HG02943 (cell line): ENCODE results near the gene PRKCZ.

Experiments used
- ATAC-seq: cut with Tn5 transposase; IDR thresholded peaks from one replicate; pipeline ENCODE4 v1.9.1; 2021; ENCODE audit warnings: mild to moderate bottlenecking, low read depth, moderate library complexity; ENCODE audit not compliant: unreplicated experiment

The PRKCZ gene

DNA sequence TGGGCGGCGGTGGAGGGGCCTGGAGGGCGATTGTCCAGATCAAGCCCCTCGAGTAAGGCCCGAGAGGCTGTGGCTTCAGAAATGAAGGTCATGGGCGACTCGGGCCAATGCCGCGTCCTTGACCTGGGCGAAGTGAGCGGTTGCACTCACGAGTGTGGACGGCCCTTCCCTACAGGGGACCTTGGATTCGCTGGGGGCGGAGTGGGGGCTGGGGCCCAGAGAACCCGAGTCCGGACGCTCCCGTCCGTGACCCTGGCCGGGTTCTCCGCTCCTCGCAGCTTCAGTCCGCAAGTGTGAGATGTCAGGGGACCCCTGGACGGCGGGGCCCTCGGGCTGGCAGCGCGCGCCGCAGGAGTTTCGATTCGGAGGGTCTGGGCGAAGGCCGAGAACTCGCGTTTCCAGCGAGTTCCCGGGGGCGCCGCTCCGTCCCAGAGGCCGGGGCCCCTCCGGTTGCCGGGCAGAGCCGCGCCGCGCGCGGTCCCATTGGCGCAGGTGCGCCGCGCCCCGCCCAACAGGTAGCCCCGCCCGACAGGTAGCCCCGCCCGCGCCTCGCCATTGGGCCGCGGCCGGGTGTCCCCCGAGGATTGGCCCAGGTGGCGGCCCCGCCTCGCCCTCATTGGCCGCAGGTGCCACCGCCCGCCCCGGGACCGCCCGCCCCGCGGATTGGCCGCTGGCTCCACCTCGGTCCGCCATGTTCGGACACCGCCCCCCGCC, at the start of gene PRKCZ:
PRKCZ (plus strand) TSS at position 694 of the 714 bp plus-strand sequence. CDS start 220 bp downstream, outside the sequence.
- ATAC-seq, result no peak

DNA sequence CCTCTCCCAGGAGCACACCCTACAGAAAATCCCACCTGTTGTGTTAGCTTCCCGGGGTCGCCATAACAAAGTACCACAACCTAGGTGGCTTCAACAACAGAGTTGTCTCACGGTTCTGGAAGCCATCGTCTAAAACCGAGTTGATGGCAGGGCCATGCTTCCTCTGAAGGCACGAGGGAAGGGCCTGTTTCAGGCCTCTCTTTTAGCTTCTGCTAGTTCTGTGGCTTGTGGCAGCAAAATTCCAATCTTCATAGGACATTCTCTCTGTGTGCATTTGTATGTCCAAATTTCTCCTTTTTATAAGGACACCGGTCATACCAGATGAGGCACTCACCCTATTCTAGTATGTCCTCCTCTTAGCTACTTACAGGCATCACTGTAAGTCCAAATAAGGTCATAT, 49.8 kb upstream of the PRKCZ start:
- ATAC-seq, result no peak

- no peak for ATAC-seq
These were observed 49.4 kb upstream of the PRKCZ start for GRCh38 chr1:2000850-2001249.

- no peak for ATAC-seq
These were observed 48.3 kb upstream of the PRKCZ start for GRCh38 chr1:2001773-2002411.

GRCh38 chr1:2003541-2004131, 46.6 kb upstream of the PRKCZ start, which contains the start of gene CFAP74:
Gene CFAP74 (minus strand): TSS chr1:2003786. CDS start chr1:1990956, 12,830 bp downstream.
- no peak for ATAC-seq

DNA sequence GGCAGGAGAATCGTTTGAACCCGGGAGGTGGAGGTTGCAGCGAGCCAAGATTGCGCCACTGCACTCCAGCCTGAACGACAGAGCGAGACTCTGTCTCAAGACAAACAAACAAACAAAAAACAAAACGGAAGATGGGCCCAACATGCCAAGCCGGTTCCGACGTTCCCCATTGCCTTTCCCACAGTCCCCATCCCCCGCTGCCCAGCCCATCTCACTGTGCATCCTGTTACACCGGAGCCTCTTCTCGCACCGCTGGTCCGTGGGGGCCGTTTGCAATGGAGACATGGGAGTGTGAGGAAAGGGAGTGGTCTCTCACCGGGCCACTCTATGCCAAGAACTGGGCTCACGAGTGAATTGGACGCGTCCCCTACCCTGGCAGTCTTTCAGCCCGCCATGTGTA, 45.4 kb upstream of the PRKCZ start:
- ATAC-seq, result no peak

DNA sequence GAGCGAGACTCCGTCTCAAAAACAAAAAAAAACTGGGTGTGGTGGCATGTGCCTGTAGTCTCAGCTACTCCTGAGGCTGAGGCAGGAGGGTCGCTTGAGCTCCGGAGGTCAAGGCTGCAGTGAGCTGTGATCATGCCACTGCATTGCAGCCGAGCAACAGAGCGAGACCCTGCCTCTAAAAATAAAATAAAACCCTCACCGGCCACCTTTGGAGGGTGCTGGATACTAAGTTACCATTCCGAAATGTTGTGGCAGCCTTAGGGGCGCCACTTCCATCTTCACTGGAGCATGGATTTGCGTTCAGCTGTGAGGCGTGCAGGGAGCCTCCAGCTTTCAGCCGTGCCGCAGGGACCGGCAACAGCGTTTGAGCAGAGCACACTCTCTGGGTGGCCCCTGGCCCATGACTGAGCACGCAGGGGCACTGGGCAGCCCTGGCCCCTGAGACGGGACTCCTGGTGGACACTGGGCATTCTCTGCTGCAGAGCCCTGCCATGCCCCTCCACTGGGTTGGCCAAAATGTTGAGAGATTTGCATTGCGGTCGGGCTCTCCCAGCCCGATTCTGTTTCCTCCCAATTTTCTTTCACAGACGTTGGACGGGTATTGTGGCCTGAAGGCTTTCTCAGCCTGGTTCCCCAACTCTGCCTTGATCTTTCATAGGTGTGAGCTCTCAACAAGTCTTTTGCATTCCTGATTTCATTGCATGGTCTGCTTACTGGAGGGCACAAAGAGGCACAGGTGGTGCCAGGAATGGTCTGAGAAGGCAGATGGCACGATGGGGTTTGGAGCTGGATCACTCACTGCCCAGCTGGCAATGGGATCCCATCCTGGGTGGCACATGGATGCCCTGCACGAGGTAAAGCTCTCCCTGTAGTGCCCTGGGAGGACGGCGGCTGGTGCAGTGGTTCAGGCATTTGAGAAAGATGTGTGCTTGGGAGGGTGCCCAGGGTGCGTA, 40.8 kb upstream of the PRKCZ start:
- no peak for ATAC-seq

DNA sequence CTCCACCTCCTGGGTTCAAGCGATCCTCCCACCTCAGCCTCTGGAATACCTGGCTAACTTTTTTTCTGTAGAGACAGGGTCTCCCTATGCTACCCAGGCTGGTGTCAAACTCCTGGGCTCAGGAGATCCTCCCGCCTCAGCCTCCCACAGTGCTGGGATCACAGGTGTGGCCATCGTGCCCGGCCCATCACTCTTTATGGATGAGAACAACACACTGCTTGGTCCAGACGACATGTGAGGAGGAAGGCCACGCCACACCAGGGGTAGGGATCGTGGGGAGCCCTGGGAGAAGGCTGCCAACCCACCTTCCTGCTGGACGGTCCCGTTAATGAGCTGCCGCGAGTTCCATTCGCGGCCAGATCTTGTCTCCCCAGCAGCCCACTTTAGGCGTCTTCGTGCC, 36.0 kb upstream of the PRKCZ start:
- ATAC-seq, result no peak

- ATAC-seq, result no peak
These were observed 35.2 kb upstream of the PRKCZ start for GRCh38 chr1:2014741-2015735.

DNA sequence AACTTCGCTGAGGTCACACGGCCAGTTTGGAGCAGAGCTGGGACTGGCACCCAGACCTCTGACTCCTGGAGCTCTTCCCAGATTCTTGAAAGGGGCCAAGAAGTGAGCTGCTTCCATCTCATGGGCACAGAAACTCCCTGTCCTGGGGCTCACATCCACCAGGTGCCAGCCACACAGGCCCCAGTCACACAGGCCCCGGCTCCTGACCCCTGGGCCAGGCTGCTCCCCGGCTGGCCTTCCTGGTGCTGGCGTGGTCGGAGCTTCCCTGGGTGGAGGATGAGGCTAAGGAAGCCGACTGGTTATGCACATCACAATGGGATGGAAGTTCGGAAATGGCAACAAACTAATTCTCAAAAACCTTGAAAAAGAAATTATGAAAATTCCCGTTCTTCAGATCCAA, 34.1 kb upstream of the PRKCZ start:
- no peak for ATAC-seq

- no peak for ATAC-seq
These were observed 31.7 kb upstream of the PRKCZ start for GRCh38 chr1:2018217-2019171.

DNA sequence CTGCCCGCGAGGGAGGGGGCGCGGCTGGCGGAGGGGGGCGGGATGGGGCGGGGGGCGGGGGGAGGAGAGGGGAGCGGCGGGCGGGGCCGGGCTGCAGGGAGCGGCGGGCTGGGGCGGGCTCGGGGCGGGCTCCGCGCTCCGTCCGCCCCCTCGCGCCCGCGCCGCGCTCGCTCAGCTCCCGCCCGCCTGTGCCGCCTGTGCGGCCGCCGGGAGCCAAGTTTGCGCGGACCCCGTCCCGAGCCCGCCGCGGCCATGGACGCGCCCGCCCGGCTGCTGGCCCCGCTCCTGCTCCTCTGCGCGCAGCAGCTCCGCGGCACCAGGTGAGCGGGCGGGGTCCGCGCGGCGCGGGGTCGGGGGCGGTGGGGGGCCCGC, 31.1 kb upstream of the PRKCZ start, which contains the start of gene GABRD:
GABRD (plus strand) TSS at position 174 of the 372 bp plus-strand sequence; CDS start at position 253, 79 bp downstream.
- no peak for ATAC-seq

DNA sequence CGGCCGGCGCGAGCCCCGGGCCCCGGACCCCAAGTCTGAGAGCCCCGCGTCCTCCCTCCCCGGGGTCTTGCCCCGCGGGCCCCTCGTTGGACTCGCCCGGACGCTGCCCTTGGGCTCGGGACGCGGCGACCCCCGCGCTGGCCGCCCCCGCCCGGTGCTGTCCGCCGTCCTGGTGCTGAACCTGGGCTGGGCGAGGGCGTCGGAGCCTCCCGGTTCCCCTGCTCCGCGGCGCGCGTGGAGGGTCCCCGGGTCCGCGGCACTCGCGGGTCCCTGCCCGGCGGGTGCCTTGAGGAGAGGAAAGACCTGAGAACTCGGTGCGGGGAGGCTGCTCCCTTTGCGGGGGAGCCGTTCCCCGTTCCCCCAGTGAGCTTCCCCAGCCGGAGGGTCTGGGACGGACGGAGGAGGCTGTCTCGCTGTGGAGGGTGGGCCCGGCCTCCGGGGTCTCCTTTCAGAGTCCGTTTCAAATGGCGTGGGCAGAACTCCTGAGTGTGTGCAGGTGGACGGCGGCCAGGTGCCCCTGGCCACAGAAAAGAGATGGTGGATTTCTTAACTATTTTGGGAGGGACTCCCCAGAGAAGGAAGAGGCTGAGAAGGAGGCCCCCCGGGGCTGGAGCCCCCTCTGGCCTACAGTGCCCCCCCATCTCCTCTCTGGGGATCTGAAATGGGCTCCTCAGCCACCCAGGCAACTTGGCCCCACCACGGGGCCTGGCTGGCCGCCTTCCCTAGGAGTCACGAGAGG, 30.5 kb upstream of the PRKCZ start:
- no peak for ATAC-seq

- ATAC-seq, result no peak
These were observed 29.9 kb upstream of the PRKCZ start for GRCh38 chr1:2020310-2020655.

DNA sequence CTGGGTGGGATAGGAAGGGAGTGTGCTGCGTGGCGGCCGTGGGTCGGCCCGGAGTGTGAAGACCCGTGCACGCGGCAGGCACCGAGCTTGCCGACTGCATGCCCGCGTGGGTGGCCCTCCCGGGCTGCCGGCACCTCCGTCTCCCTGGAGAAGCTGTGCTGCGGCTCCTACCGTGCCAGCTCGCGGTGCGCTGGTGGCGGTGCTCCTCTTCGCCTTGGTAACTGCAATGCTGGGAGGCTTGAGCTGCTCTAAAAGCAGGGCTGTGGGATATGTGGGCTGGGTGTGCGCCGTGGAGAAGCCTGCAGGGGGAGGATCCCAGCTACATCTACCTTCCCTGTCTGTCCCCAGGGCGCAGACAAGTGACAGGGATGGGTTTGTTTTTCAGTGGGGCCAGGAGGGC, 28.7 kb upstream of the PRKCZ start:
- no peak for ATAC-seq

- no peak for ATAC-seq
These were observed 28.0 kb upstream of the PRKCZ start for GRCh38 chr1:2022063-2022770.

GRCh38 chr1:2023187-2023586, 27.0 kb upstream of the PRKCZ start:
- ATAC-seq, result no peak
